SK-N-SH (cell line): ENCODE data around the gene SEPSECS. TPM values are rescaled to one million over a fixed set of nuclear protein-coding genes. Genes with fewer than 3 reads are reported as not detected.

ENCODE experiments used
- CTCF ChIA-PET: fragments of 300-600, 350-600 bp; formaldehyde crosslinking; extraction: SDS; loops from one replicate; lab custom pipeline; 2021; lab: Yijun Ruan, JAX
- POLR2A ChIA-PET: fragments of 350-600 bp; sonication (Branson Sonifier 250); formaldehyde crosslinking; extraction: SDS; loops from one replicate; lab custom pipeline; 2020; ENCODE audit warnings: antibody characterized with exemption, inconsistent platforms; lab: Yijun Ruan, JAX
- DNase-seq: peaks from one replicate; pipeline ENCODE4 v3.0.0; 2012
- H2AFZ ChIP-seq: fragments of 200-600 bp; sonication (generic); 2 replicates; pipeline ENCODE4 v1.8.1; 2016; ENCODE audit warnings: antibody characterized with exemption, mild to moderate bottlenecking, low read depth
- H3F3A ChIP-seq: fragments of 200-600 bp; sonication (generic); replicated peaks from 2 replicates; pipeline ENCODE3; 2016; ENCODE audit warnings: antibody characterized with exemption, mild to moderate bottlenecking; ENCODE audit not compliant: insufficient read depth
- H3K27ac ChIP-seq, 2 experiments: fragments of 200-500 bp in 1 of 2; fragments of 200-600 bp in 1 of 2; sonication (Bioruptor generic) in 1 of 2; sonication (generic), shearing (Covaris generic) in 1 of 2; 2 replicates each; pipeline versions ENCODE4 v1.5.1 to v1.6.1; 2014 to 2016; ENCODE audit warnings: low read depth in 2 of 2, inconsistent platforms in 1 of 2, low read length in 1 of 2, mild to moderate bottlenecking in 1 of 2, mixed read lengths in 1 of 2
- H3K27me3 ChIP-seq: fragments of 200-600 bp; sonication (generic), shearing (Covaris generic); 2 replicates; pipeline ENCODE4 v1.6.1; 2016; ENCODE audit warnings: mixed run types; ENCODE audit not compliant: insufficient read depth
- H3K36me3 ChIP-seq, 2 experiments: fragments of 200-500 bp in 1 of 2; fragments of 200-600 bp in 1 of 2; sonication (Bioruptor generic) in 1 of 2; sonication (generic) in 1 of 2; replicated peaks in 1 of 2; 2 replicates each; pipeline versions ENCODE3 to v1.5.1; 2014 to 2016; ENCODE audit warnings: low read length in 1 of 2, mild to moderate bottlenecking in 1 of 2; ENCODE audit not compliant: insufficient read depth in 2 of 2, control insufficient read depth in 1 of 2
- H3K4me1 ChIP-seq, 2 experiments: fragments of 200-500 bp in 1 of 2; fragments of 200-600 bp in 1 of 2; sonication (Bioruptor generic) in 1 of 2; sonication (generic), shearing (Covaris generic) in 1 of 2; 2 replicates each; pipeline versions ENCODE4 v1.5.1 to v1.6.1; 2014 to 2016; ENCODE audit warnings: low read depth in 1 of 2, low read length in 1 of 2, mixed run types in 1 of 2; ENCODE audit not compliant: insufficient read depth in 2 of 2, control insufficient read depth in 1 of 2
- H3K4me2 ChIP-seq: fragments of 200-600 bp; sonication (generic), shearing (Covaris generic); 2 replicates; pipeline ENCODE4 v1.6.1; 2017; ENCODE audit warnings: mixed run types
- H3K4me3 ChIP-seq, 2 experiments: fragments of 200-500 bp in 1 of 2; fragments of 200-600 bp in 1 of 2; sonication (Bioruptor generic) in 1 of 2; sonication (generic), shearing (Covaris generic) in 1 of 2; 2 replicates each; pipeline versions ENCODE4 v1.5.1 to v1.8.1; 2014 to 2016; ENCODE audit warnings: low read depth in 2 of 2, inconsistent platforms in 1 of 2, low read length in 1 of 2, mild to moderate bottlenecking in 1 of 2, mixed read lengths in 1 of 2, moderate library complexity in 1 of 2
- H3K79me2 ChIP-seq: fragments of 200-600 bp; sonication (generic); 2 replicates; pipeline ENCODE4 v1.8.1; 2017; ENCODE audit warnings: mild to moderate bottlenecking; ENCODE audit not compliant: insufficient read depth
- H3K9ac ChIP-seq: fragments of 200-600 bp; sonication (generic); 2 replicates; pipeline ENCODE4 v1.6.1; 2017; ENCODE audit warnings: mixed run types
- H3K9me2 ChIP-seq: fragments of 200-600 bp; sonication (generic); 2 replicates; pipeline ENCODE4 v1.6.1; 2017; ENCODE audit warnings: mixed run types
- H3K9me3 ChIP-seq: fragments of 200-600 bp; sonication (generic); 2 replicates; pipeline ENCODE4 v1.6.1; 2017; ENCODE audit warnings: mixed run types, mild to moderate bottlenecking, moderate library complexity
- H4K20me1 ChIP-seq: fragments of 200-600 bp; sonication (generic); 2 replicates; pipeline ENCODE4 v1.6.1; 2017; ENCODE audit warnings: mild to moderate bottlenecking, mixed run types; ENCODE audit not compliant: insufficient read depth
- CHD2 ChIP-seq: fragments of 150-350 bp; IDR thresholded peaks from 2 replicates; pipeline ENCODE4 v1.6.1; 2018; ENCODE audit warnings: low read length; ENCODE audit not compliant: partially characterized antibody
- CTCF ChIP-seq: fragments of 200-600 bp; sonication (generic); IDR thresholded peaks from 2 replicates; pipeline ENCODE4 v1.6.1; 2017; ENCODE audit warnings: antibody characterized with exemption, mild to moderate bottlenecking, moderate library complexity
- EP300 ChIP-seq, 2 experiments: IDR thresholded peaks; 2 replicates each; pipeline versions ENCODE4 v1.4.0 to v1.6.1; 2012; ENCODE audit warnings: borderline replicate concordance in 1 of 2, low read depth in 1 of 2, low read length in 1 of 2
- EZH2phosphoT487 ChIP-seq: fragments of 200-600 bp; sonication (generic); IDR thresholded peaks from 2 replicates; pipeline ENCODE4 v1.6.1; 2017; ENCODE audit warnings: low read depth, mixed run types, mild to moderate bottlenecking, antibody characterized with exemption, moderate library complexity, borderline replicate concordance
- FOSL2 ChIP-seq: IDR thresholded peaks from 2 replicates; pipeline ENCODE4 v1.4.0; 2012; ENCODE audit warnings: low read depth, mild to moderate bottlenecking, moderate library complexity, borderline replicate concordance
- FOXJ3 ChIP-seq: sonication (generic); formaldehyde crosslinking; IDR thresholded peaks from 2 replicates; pipeline ENCODE4 v1.5.1; 2020; ENCODE audit warnings: mild to moderate bottlenecking, missing genetic modification reagents
- IRF3 ChIP-seq: fragments of 150-350 bp; IDR thresholded peaks from 2 replicates; pipeline ENCODE4 v1.6.1; 2016; ENCODE audit warnings: mild to moderate bottlenecking, low read depth, low read length
- JUND ChIP-seq: IDR thresholded peaks from 2 replicates; pipeline ENCODE4 v1.4.0; 2012
- MEF2A ChIP-seq: IDR thresholded peaks from 2 replicates; pipeline ENCODE4 v1.4.0; 2012; ENCODE audit warnings: low read depth, borderline replicate concordance
- SIN3A ChIP-seq: IDR thresholded peaks from 2 replicates; pipeline ENCODE4 v1.6.1; 2012; ENCODE audit warnings: low read depth, mild to moderate bottlenecking, low read length, moderate library complexity, borderline replicate concordance
- USF2 ChIP-seq: fragments of 150-350 bp; IDR thresholded peaks from 2 replicates; pipeline ENCODE4 v1.6.1; 2017; ENCODE audit warnings: antibody characterized with exemption, low read length, low read depth, borderline replicate concordance
- WGBS: methylation state at CpG from one replicate; pipeline ENCODE4 v1.1.6; 2017; ENCODE audit warnings: low lambda C conversion rate; 5-methylcytosine and 5-hydroxymethylcytosine counted together
- polyA plus RNA-seq, 3 experiments: library from polyadenylated mRNA; depleted of rRNA; stranded (reverse); fragments of >200 nt; gene quantifications; 2 replicates each; pipeline ENCODE4 v1.2.3, GENCODE V29; 2012

SEPSECS gene
- polyA plus RNA-seq, 1 of the 3 experiments (the other 2 are of a cell fraction): 2.0 TPM

GRCh38 chr4:25075129-25075528 is 85.1 kb downstream of the SEPSECS start:
- Histone ChIP-seq H3K4me2 (no peak overlapping the region), H3K27ac (no peak overlapping the region), H3F3A (no peaks in the 10 kb centered on the region), H3K4me3 (no peak overlapping the region), H3K9ac (no peak overlapping the region), H3K79me2 (no peaks in the 10 kb centered on the region), H3K9me3 (no peaks in the 10 kb centered on the region), H3K27me3 (peaks cover 59% of the 10 kb centered on the region; the same call in 1 of the 2 replicates), H3K4me1 (no peaks in the 10 kb centered on the region), H3K9me2 (no peaks in the 10 kb centered on the region), H4K20me1 (no peaks in the 10 kb centered on the region), H2AFZ (no peak overlapping the region), H3K36me3 (no peaks in the 10 kb centered on the region)
- ChIA-PET POLR2A (no interaction called here), CTCF (interaction anchor here (1.2 kb wide), 1 partner anchor 95 kb away, joined by 4 read pairs; no protein-coding TSS in a partner anchor)
- 37% methylated on average over 6 of the region's 11 CpGs for WGBS
- no peak for TF ChIP-seq EP300 (IDR thresholded peaks at IDR 0.05; ENCODE audit: borderline replicate concordance in 1 of 2, low read depth in 1 of 2, low read length in 1 of 2)
- TF ChIP-seq CTCF: no peak
- TF ChIP-seq MEF2A: no peak
- TF ChIP-seq FOXJ3 (CRISPR knock-in tag): no peak
- no peak for TF ChIP-seq CHD2
- TF ChIP-seq USF2: no peak
- DNase-seq: no peak

GRCh38 chr4:25070545-25070944 is 89.7 kb downstream of the SEPSECS start:
- POLR2A ChIA-PET: no interaction called here
- H2AFZ ChIP-seq: no peak overlapping the region
- no peaks in the 10 kb centered on the region for H3F3A ChIP-seq
- H3K36me3 ChIP-seq: no peaks in the 10 kb centered on the region
- no peaks in the 10 kb centered on the region for H4K20me1 ChIP-seq
- no peak overlapping the region for H3K4me2 ChIP-seq
- H3K9me3 ChIP-seq: no peaks in the 10 kb centered on the region; the same call in 1 of the 2 replicates
- H3K27ac ChIP-seq: no peak overlapping the region
- H3K27me3 ChIP-seq: peaks cover 31% of the 10 kb centered on the region; the same call in 1 of the 2 replicates
- no peak overlapping the region for H3K9ac ChIP-seq
- H3K79me2 ChIP-seq: no peaks in the 10 kb centered on the region
- CTCF ChIA-PET: no interaction called here
- no peak for DNase-seq
- WGBS: 42% methylated on average over 3 of the region's 3 CpGs
- no peak overlapping the region for H3K4me3 ChIP-seq
- no peaks in the 10 kb centered on the region for H3K9me2 ChIP-seq
- TF ChIP-seq JUND (no peak), EZH2phosphoT487 (no peak), SIN3A (no peak), EP300 (IDR thresholded peaks at IDR 0.05; ENCODE audit: borderline replicate concordance in 1 of 2, low read depth in 1 of 2, low read length in 1 of 2) (no peak), FOSL2 (no peak), IRF3 (no peak), CHD2 (no peak), MEF2A (no peak)
- no peaks in the 10 kb centered on the region for H3K4me1 ChIP-seq

Other genes starting within 250 kb of the SEPSECS start
- 5.5 and 7.0 TPM in 2 replicates for gene CCDC149, start 247.4 kb downstream of the SEPSECS start, polyA plus RNA-seq (2012; rRNA removed)
- not detected in 2 replicates for gene LGI2, start 129.5 kb downstream of the SEPSECS start, polyA plus RNA-seq (2012; rRNA removed)
- 3.1 and 3.7 TPM in 2 replicates for gene PI4K2B, start 73.6 kb upstream of the SEPSECS start, polyA plus RNA-seq (2012; rRNA removed)
- gene ZCCHC4, start 152.3 kb upstream of the SEPSECS start, polyA plus RNA-seq (2012; rRNA removed): 4.8 and 7.5 TPM in 2 replicates
- 7.7 and 11.7 TPM in 2 replicates for gene ANAPC4, start 216.8 kb upstream of the SEPSECS start, polyA plus RNA-seq (2012; rRNA removed)